SK-N-SH treated with all-trans-retinoic acid at 6 μM for 48 hours (cell line): Measurements from ENCODE around the gene HTD2.
"Not testable (repeated sequence)": the region's sequence is repeated elsewhere in the genome, so short reads cannot be mapped to it uniquely, and the experiment has no call there.

Experiments
- ATAC-seq: fragments of 200-7000 bp; cut with Tn5 transposase; 3 replicates; pipeline ENCODE4 v1.9.1; 2020; ENCODE audit warnings: mild to moderate bottlenecking, moderate library complexity
- BACH2 ChIP-seq: fragments of 250-450 bp; sonication (Bioruptor Pico); IDR thresholded peaks from 2 replicates; pipeline ENCODE4 v1.9.0; 2021; ENCODE audit warnings: mild to moderate bottlenecking, borderline replicate concordance
- CSDC2 ChIP-seq: fragments of 250-450 bp; sonication (Bioruptor Pico); IDR thresholded peaks from 2 replicates; pipeline ENCODE4 v1.5.0; 2020; ENCODE audit warnings: mild to moderate bottlenecking, moderate library complexity
- ESRRG ChIP-seq: fragments of 250-450 bp; sonication (Bioruptor Pico); IDR thresholded peaks from 2 replicates; pipeline ENCODE4 v1.6.1; 2021; ENCODE audit warnings: mild to moderate bottlenecking
- GLIS3 ChIP-seq: fragments of 250-450 bp; sonication (Bioruptor Pico); IDR thresholded peaks from 2 replicates; pipeline ENCODE4 v1.5.0; 2020; ENCODE audit warnings: mild to moderate bottlenecking, moderate library complexity
- OSR1 ChIP-seq: fragments of 250-450 bp; sonication (Bioruptor Pico); IDR thresholded peaks from 2 replicates; pipeline ENCODE4 v1.8.0; 2022; ENCODE audit warnings: moderate library complexity, mild to moderate bottlenecking, inconsistent platforms
- SNAI2 ChIP-seq: fragments of 250-450 bp; sonication (Bioruptor Pico); IDR thresholded peaks from 2 replicates; pipeline ENCODE4 v1.5.0; 2020; ENCODE audit warnings: mild to moderate bottlenecking, moderate library complexity
- TCF4 ChIP-seq: fragments of 250-450 bp; sonication (Bioruptor Pico); IDR thresholded peaks from 2 replicates; pipeline ENCODE4 v1.8.0; 2021; ENCODE audit warnings: mild to moderate bottlenecking, moderate library complexity, borderline replicate concordance
- TOX ChIP-seq: fragments of 250-450 bp; sonication (Bioruptor Pico); IDR thresholded peaks from 2 replicates; pipeline ENCODE4 v1.8.0; 2021; ENCODE audit warnings: mild to moderate bottlenecking, moderate library complexity, borderline replicate concordance
- ZC3H10 ChIP-seq: fragments of 250-450 bp; sonication (Bioruptor Pico); IDR thresholded peaks from 2 replicates; pipeline ENCODE4 v1.5.1; 2021; ENCODE audit warnings: mild to moderate bottlenecking, moderate library complexity
- ZFP3 ChIP-seq: fragments of 250-450 bp; sonication (Bioruptor Pico); IDR thresholded peaks from 2 replicates; pipeline ENCODE4 v1.5.0; 2020; ENCODE audit warnings: mild to moderate bottlenecking, moderate library complexity
- ZFP30 ChIP-seq: fragments of 450-650 bp; formaldehyde crosslinking; IDR thresholded peaks from 2 replicates; pipeline ENCODE4 v1.5.0; 2022; ENCODE audit warnings: mild to moderate bottlenecking, moderate library complexity
- ZNF565 ChIP-seq: fragments of 450-650 bp; formaldehyde crosslinking; conservative IDR thresholded peaks from 2 replicates; pipeline ENCODE4 v1.5.0; 2020; ENCODE audit warnings: low read depth, mild to moderate bottlenecking, moderate library complexity
- ZNF70 ChIP-seq: fragments of 450-650 bp; formaldehyde crosslinking; IDR thresholded peaks from 2 replicates; pipeline ENCODE4 v1.5.0; 2020; ENCODE audit warnings: mild to moderate bottlenecking, moderate library complexity
- ZNF8 ChIP-seq: fragments of 450-650 bp; formaldehyde crosslinking; IDR thresholded peaks from 2 replicates; pipeline ENCODE4 v1.5.0; 2020; ENCODE audit warnings: mild to moderate bottlenecking, moderate library complexity
- TF ChIP-seq, protein P1 (sequence below): fragments of 250-450 bp; sonication (Bioruptor Pico); IDR thresholded peaks from 2 replicates; pipeline ENCODE4 v1.5.1; 2021; ENCODE audit warnings: mild to moderate bottlenecking, moderate library complexity
- TF ChIP-seq, protein P2 (sequence below): fragments of 250-450 bp; sonication (Bioruptor Pico); IDR thresholded peaks from 2 replicates; pipeline ENCODE4 v1.5.1; 2020; ENCODE audit warnings: low read depth, mild to moderate bottlenecking, moderate library complexity
- TF ChIP-seq, protein P3 (sequence below): fragments of 250-450 bp; sonication (Bioruptor Pico); IDR thresholded peaks from 2 replicates; pipeline ENCODE4 v1.5.0; 2020; ENCODE audit warnings: mild to moderate bottlenecking, moderate library complexity
- TF ChIP-seq, protein P4 (sequence below): fragments of 250-450 bp; sonication (Bioruptor Pico); IDR thresholded peaks from 2 replicates; pipeline ENCODE4 v1.8.0; 2020; ENCODE audit warnings: mild to moderate bottlenecking, moderate library complexity, borderline replicate concordance

Gene HTD2

DNA sequence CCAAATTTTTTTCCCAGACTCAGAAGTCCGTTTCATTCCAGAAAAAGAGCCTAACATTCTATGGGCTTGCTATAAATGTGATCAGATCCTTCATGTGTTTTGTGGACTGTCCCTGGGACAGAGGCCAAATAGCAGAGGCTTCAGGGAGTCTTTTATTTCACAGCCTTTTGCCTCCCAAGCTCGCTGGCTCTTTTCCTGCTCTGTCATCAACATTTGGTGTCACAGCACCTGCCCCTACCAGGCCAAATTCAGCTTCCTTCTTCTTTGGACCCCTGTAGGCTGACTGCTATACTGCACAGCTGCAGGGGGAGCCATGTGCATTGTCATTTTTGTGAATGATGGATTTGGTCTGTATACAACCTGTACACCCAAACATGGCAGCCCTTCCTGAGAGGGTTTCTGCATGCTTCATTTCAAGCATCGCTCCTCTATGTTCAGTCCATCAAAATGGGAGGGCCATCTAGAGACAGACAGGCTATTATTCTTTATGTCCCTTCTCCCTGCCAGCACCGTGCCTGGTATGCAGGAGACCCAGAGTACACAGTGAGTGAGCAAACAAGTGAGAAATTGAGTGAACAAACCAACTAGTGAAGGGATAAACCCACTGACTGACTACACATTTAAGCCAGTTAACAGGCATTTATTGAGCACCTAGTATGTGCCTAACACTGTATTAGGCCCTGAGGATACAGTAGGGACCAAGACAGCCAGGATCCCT, 18.1 kb upstream of the HTD2 start:
- ATAC-seq, result 0 out of 3 replicates have a peak, but pooled peaks have one; percentile 24
- TF ChIP-seq, protein P1, sequence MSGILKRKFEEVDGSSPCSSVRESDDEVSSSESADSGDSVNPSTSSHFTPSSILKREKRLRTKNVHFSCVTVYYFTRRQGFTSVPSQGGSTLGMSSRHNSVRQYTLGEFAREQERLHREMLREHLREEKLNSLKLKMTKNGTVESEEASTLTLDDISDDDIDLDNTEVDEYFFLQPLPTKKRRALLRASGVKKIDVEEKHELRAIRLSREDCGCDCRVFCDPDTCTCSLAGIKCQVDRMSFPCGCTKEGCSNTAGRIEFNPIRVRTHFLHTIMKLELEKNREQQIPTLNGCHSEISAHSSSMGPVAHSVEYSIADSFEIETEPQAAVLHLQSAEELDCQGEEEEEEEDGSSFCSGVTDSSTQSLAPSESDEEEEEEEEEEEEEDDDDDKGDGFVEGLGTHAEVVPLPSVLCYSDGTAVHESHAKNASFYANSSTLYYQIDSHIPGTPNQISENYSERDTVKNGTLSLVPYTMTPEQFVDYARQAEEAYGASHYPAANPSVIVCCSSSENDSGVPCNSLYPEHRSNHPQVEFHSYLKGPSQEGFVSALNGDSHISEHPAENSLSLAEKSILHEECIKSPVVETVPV (CRISPR knock-in tag), result no peak
- TF ChIP-seq CSDC2 (CRISPR knock-in tag), result no peak

DNA sequence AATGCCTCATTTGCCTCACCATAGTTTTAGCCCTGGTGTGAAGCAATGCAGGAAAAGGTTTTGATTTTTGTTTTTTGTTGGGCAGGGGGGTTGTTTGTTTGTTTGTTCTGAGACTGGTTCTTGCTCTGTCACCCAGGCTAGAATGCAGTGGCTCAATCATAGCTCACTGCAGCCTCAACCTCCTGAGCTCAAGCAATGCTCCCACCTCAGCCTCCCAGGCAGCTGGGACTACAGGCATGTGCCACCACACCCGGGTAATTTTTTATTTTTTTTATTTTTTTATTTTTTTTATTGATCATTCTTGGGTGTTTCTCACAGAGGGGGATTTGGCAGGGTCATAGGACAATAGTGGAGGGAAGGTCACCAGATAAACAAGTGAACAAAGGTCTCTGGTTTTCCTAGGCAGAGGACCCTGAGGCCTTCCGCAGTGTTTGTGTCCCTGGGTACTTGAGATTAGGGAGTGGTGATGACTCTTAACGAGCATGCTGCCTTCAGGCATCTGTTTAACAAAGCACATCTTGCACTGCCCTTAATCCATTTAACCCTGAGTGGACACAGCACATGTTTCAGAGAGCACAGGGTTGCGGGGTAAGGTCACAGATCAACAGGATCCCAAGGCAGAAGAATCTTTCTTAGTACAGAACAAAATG, 17.2 kb upstream of the HTD2 start:
- ATAC-seq, result not testable (repeated sequence)

DNA sequence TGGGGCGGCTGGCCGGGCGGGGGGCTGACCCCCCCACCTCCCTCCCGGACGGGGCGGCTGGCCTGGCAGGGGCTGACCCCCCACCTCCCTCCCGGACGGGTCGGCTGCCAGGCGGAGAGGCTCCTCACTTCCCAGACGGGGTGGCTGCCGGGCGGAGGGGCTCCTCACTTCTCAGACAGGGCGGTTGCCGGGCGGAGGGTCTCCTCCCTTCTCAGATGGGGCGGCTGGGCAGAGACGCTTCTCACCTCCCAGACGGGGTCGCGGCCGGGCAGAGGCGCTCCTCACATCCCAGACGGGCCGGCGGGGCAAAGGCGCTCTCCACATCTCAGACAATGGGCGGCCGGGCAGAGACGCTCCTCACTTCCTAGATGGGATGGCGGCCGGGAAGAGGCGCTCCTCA, 15.9 kb upstream of the HTD2 start:
- ATAC-seq, result not testable (repeated sequence)

DNA sequence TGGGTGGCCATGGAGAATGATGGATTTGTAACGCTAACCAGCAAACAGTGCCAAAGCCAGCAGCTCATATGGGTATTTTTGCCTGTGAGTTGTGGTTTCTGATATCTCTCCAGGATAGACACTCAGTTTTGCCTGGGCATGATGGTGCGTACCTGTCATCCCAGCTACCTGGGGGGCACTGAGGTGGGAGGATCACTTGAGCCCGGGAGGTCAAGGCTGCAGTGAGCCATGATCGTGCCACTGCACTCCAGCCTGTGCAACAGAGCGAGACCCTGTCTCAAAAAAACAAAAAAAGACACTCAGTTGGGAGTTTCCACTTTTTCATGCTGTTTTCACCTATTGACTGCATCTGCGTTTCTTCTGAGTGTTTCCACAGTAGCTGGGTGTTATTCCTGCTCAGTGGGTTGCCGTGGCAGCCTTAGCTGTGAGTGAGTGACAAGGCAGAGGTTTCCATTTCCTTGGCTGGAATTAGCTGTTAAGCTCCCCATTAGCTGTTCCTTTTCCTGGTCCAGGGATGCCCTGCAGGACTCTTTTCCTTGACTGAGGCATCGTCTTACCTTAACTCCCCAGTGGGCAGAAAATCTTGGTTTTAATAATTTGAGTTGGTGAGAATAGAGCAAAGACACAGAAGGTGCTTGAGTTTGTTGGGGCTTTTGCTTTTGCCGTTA, 14.5 kb upstream of the HTD2 start:
- TF ChIP-seq BACH2 (CRISPR knock-in tag) (no peak), ESRRG (CRISPR knock-in tag) (no peak), ZNF8 (no peak), GLIS3 (CRISPR knock-in tag) (no peak), ZFP3 (no peak), CSDC2 (CRISPR knock-in tag) (no peak), TCF4 (CRISPR knock-in tag) (no peak), OSR1 (CRISPR knock-in tag) (no peak), SNAI2 (no peak)
- TF ChIP-seq, protein P2, sequence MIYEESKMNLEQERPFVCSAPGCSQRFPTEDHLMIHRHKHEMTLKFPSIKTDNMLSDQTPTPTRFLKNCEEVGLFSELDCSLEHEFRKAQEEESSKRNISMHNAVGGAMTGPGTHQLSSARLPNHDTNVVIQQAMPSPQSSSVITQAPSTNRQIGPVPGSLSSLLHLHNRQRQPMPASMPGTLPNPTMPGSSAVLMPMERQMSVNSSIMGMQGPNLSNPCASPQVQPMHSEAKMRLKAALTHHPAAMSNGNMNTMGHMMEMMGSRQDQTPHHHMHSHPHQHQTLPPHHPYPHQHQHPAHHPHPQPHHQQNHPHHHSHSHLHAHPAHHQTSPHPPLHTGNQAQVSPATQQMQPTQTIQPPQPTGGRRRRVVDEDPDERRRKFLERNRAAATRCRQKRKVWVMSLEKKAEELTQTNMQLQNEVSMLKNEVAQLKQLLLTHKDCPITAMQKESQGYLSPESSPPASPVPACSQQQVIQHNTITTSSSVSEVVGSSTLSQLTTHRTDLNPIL (CRISPR knock-in tag), result no peak
- TF ChIP-seq, protein P1 (CRISPR knock-in tag), result no peak
- TF ChIP-seq, protein P3, sequence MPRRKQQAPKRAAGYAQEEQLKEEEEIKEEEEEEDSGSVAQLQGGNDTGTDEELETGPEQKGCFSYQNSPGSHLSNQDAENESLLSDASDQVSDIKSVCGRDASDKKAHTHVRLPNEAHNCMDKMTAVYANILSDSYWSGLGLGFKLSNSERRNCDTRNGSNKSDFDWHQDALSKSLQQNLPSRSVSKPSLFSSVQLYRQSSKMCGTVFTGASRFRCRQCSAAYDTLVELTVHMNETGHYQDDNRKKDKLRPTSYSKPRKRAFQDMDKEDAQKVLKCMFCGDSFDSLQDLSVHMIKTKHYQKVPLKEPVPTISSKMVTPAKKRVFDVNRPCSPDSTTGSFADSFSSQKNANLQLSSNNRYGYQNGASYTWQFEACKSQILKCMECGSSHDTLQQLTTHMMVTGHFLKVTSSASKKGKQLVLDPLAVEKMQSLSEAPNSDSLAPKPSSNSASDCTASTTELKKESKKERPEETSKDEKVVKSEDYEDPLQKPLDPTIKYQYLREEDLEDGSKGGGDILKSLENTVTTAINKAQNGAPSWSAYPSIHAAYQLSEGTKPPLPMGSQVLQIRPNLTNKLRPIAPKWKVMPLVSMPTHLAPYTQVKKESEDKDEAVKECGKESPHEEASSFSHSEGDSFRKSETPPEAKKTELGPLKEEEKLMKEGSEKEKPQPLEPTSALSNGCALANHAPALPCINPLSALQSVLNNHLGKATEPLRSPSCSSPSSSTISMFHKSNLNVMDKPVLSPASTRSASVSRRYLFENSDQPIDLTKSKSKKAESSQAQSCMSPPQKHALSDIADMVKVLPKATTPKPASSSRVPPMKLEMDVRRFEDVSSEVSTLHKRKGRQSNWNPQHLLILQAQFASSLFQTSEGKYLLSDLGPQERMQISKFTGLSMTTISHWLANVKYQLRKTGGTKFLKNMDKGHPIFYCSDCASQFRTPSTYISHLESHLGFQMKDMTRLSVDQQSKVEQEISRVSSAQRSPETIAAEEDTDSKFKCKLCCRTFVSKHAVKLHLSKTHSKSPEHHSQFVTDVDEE (CRISPR knock-in tag), result no peak
- ATAC-seq, result no peak

DNA sequence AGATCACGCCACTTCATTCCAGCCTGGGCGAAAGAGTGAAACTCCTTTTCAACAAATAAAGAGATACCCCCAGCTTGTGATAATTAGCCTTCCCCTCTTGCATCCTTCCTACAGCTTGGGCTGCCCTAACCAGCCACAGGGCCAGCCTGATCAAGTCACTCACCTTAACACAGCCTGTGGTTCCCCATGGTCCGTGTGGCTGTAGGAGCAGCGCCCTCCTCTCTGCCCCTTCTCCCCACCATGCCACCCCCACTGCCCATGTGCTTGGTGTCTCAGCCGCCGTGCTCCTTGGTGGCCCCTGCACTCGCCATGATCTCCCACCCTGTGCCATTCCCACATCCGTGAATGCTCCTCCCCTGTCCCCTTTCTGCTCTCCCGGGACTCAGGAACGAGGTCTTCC, 13.5 kb upstream of the HTD2 start:
- TF ChIP-seq ZFP3 (no peak), BACH2 (CRISPR knock-in tag) (no peak), TOX (CRISPR knock-in tag) (no peak), ZC3H10 (CRISPR knock-in tag) (no peak), ZNF70 (no peak), SNAI2 (no peak), ZNF565 (CRISPR knock-in tag) (no peak), ZFP30 (CRISPR knock-in tag) (no peak)
- TF ChIP-seq, protein P4, sequence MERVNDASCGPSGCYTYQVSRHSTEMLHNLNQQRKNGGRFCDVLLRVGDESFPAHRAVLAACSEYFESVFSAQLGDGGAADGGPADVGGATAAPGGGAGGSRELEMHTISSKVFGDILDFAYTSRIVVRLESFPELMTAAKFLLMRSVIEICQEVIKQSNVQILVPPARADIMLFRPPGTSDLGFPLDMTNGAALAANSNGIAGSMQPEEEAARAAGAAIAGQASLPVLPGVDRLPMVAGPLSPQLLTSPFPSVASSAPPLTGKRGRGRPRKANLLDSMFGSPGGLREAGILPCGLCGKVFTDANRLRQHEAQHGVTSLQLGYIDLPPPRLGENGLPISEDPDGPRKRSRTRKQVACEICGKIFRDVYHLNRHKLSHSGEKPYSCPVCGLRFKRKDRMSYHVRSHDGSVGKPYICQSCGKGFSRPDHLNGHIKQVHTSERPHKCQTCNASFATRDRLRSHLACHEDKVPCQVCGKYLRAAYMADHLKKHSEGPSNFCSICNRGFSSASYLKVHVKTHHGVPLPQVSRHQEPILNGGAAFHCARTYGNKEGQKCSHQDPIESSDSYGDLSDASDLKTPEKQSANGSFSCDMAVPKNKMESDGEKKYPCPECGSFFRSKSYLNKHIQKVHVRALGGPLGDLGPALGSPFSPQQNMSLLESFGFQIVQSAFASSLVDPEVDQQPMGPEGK (CRISPR knock-in tag), result no peak
- TF ChIP-seq, protein P1 (CRISPR knock-in tag), result no peak
- TF ChIP-seq, all 23 proteins: peak for 0
- ATAC-seq, result no peak
